ENCODE results near the gene ZFR. TPM values are rescaled to one million over a fixed set of nuclear protein-coding genes. Genes with fewer than 3 reads are reported as not detected.

The ZFR gene
- total RNA-seq, 1 donor from 2014 or later = 60.3 TPM

GRCh38 chr5:32332966-32333365, 111.6 kb downstream of the ZFR start:
- no peaks in the 10 kb centered on the region for H3K36me3 ChIP-seq
- intact Hi-C loops (cut with micrococcal nuclease) = no loop called here
- TF ChIP-seq CTCF (IDR thresholded peaks at IDR 0.05; ENCODE audit: borderline replicate concordance) = no peak
- H3K9me3 ChIP-seq (replicated peaks) = peaks cover under 1% of the 10 kb centered on the region
- H3K4me1 ChIP-seq = peaks cover 12% of the 10 kb centered on the region
- H3K4me3 ChIP-seq = no peak overlapping the region
- no peak for DNase-seq
- no peaks in the 10 kb centered on the region for H3K27me3 ChIP-seq (ENCODE audit: low read depth)
- H3K27ac ChIP-seq (replicated peaks) = no peak overlapping the region

GRCh38 chr5:32332361-32332760, 112.2 kb downstream of the ZFR start:
- Histone ChIP-seq H3K27ac (replicated peaks) (no peak overlapping the region), H3K4me1 (peaks cover 12% of the 10 kb centered on the region), H3K36me3 (no peaks in the 10 kb centered on the region), H3K27me3 (ENCODE audit: low read depth) (no peaks in the 10 kb centered on the region), H3K9me3 (replicated peaks) (no peaks in the 10 kb centered on the region), H3K4me3 (no peak overlapping the region)
- no peak for TF ChIP-seq CTCF (IDR thresholded peaks at IDR 0.05; ENCODE audit: borderline replicate concordance)
- intact Hi-C loops (cut with micrococcal nuclease) = no loop called here
- no peak for DNase-seq

GRCh38 chr5:32331935-32332274, 112.6 kb downstream of the ZFR start:
- TF ChIP-seq CTCF (IDR thresholded peaks at IDR 0.05; ENCODE audit: borderline replicate concordance) = no peak
- Histone ChIP-seq H3K27ac (replicated peaks) (no peak overlapping the region), H3K27me3 (ENCODE audit: low read depth) (no peaks in the 10 kb centered on the region), H3K9me3 (replicated peaks) (no peaks in the 10 kb centered on the region), H3K4me1 (peaks cover 12% of the 10 kb centered on the region), H3K4me3 (no peak overlapping the region), H3K36me3 (no peaks in the 10 kb centered on the region)
- intact Hi-C loops (cut with micrococcal nuclease) = no loop called here
- DNase-seq = no peak

- Histone ChIP-seq H3K27ac (replicated peaks) (no peak overlapping the region), H3K4me1 (peaks cover 12% of the 10 kb centered on the region), H3K9me3 (replicated peaks) (no peaks in the 10 kb centered on the region), H3K4me3 (no peak overlapping the region), H3K36me3 (no peaks in the 10 kb centered on the region), H3K27me3 (ENCODE audit: low read depth) (no peaks in the 10 kb centered on the region)
- DNase-seq = no peak
- intact Hi-C loops (cut with micrococcal nuclease) = no loop called here
- no peak for TF ChIP-seq CTCF (IDR thresholded peaks at IDR 0.05; ENCODE audit: borderline replicate concordance)
These were observed 113.2 kb downstream of the ZFR start for GRCh38 chr5:32331217-32331934.

GRCh38 chr5:32330126-32330971, 114.2 kb downstream of the ZFR start:
- intact Hi-C loops (cut with micrococcal nuclease) = no loop called here
- no peak overlapping the region for H3K27ac ChIP-seq (replicated peaks)
- TF ChIP-seq CTCF (IDR thresholded peaks at IDR 0.05; ENCODE audit: borderline replicate concordance) = no peak
- H3K36me3 ChIP-seq = no peaks in the 10 kb centered on the region
- H3K9me3 ChIP-seq (replicated peaks) = no peaks in the 10 kb centered on the region
- H3K27me3 ChIP-seq (ENCODE audit: low read depth) = no peaks in the 10 kb centered on the region
- H3K4me3 ChIP-seq = no peak overlapping the region
- no peak for DNase-seq
- H3K4me1 ChIP-seq = peaks cover 12% of the 10 kb centered on the region

All from left ventricle myocardium inferior (tissue), 1 donor.